H1 (cell line): ENCODE data around the gene HABP4. TPM values are rescaled to one million over a fixed set of nuclear protein-coding genes. Genes with fewer than 3 reads are reported as not detected.

Experiments used
- CTCF ChIA-PET: fragments of 300-600 bp; sonication (Branson Sonifier 250); formaldehyde crosslinking; loops from one replicate; lab custom pipeline; 2021; ENCODE audit not compliant: partially characterized antibody; lab: Charles Lee
- POLR2A ChIA-PET: fragments of 300-600 bp; sonication (Branson Sonifier 250); formaldehyde crosslinking; loops from one replicate; lab custom pipeline; 2021; ENCODE audit warnings: inconsistent platforms; ENCODE audit not compliant: partially characterized antibody; lab: Charles Lee
- DNase-seq, 2 experiments: peaks; one replicate each; pipeline versions ENCODE4 v3.0.0 to v3.0.0-alpha.2; 2010 to 2022; ENCODE audit warnings: low spot score in 2 of 2, low read depth in 1 of 2, mixed read lengths in 1 of 2
- FAIRE-seq: peaks from 2 replicates; lab custom pipeline; 2011; peaks lifted over from hg19 to GRCh38; lab: Jason Lieb, UNC
- H2AFZ ChIP-seq: 2 replicates; pipeline ENCODE4 v1.8.1; 2012; ENCODE audit warnings: low read length, inconsistent platforms
- H2AK5ac ChIP-seq: 2 replicates; pipeline ENCODE4 v1.6.1; 2013; ENCODE audit warnings: low read depth, low read length
- H2BK120ac ChIP-seq: replicated peaks from 2 replicates; pipeline ENCODE3; 2013; ENCODE audit warnings: low read depth, low read length, inconsistent platforms
- H2BK12ac ChIP-seq: 2 replicates; pipeline ENCODE4 v1.6.1; 2013; ENCODE audit warnings: low read depth, low read length
- H2BK15ac ChIP-seq: 2 replicates; pipeline ENCODE4 v1.6.1; 2013; ENCODE audit warnings: low read length
- H2BK20ac ChIP-seq: 2 replicates; pipeline ENCODE4 v1.6.1; 2013; ENCODE audit warnings: low read length
- H2BK5ac ChIP-seq: 2 replicates; pipeline ENCODE4 v1.6.1; 2013; ENCODE audit warnings: low read depth, low read length
- H3K14ac ChIP-seq: 2 replicates; pipeline ENCODE4 v1.6.1; 2013; ENCODE audit warnings: inconsistent platforms; ENCODE audit not compliant: insufficient read length
- H3K18ac ChIP-seq: 2 replicates; pipeline ENCODE4 v1.6.1; 2013; ENCODE audit warnings: low read length; ENCODE audit errors: extremely low read depth
- H3K23ac ChIP-seq: 2 replicates; pipeline ENCODE4 v1.6.1; 2013; ENCODE audit warnings: inconsistent platforms; ENCODE audit not compliant: insufficient read length
- H3K23me2 ChIP-seq: 2 replicates; pipeline ENCODE4 v1.6.1; 2013; ENCODE audit warnings: low read depth, low read length
- H3K27ac ChIP-seq: 2 replicates; pipeline ENCODE4 v1.6.1; 2011; ENCODE audit warnings: low read depth, low read length, inconsistent platforms
- H3K27me3 ChIP-seq, 4 experiments: replicated peaks in 1 of 4; 1 replicate in 1 of 4; 2 replicates in 3 of 4; pipeline versions ENCODE4 v1.6.1 to v1.8.1; 2011 to 2013; ENCODE audit warnings: low read length in 3 of 4, mild to moderate bottlenecking in 3 of 4, inconsistent platforms in 2 of 4, mixed read lengths in 2 of 4, moderate library complexity in 1 of 4; ENCODE audit not compliant: control insufficient read depth in 3 of 4, insufficient read depth in 3 of 4; ENCODE audit errors: extremely low read depth in 1 of 4
- H3K36me3 ChIP-seq, 4 experiments: 2 replicates each; pipeline versions ENCODE4 v1.6.1 to v1.8.1; 2011 to 2013; ENCODE audit warnings: mild to moderate bottlenecking in 4 of 4, low read length in 3 of 4, moderate library complexity in 2 of 4, control low read depth in 1 of 4, inconsistent platforms in 1 of 4; ENCODE audit not compliant: insufficient read depth in 4 of 4, control insufficient read depth in 2 of 4
- H3K4ac ChIP-seq: replicated peaks from 2 replicates; pipeline ENCODE3; 2013; ENCODE audit warnings: low read length, low read depth, mixed read lengths, inconsistent platforms; ENCODE audit not compliant: insufficient read length
- H3K4me1 ChIP-seq, 4 experiments: replicated peaks in 1 of 4; 1 replicate in 1 of 4; 2 replicates in 3 of 4; pipeline versions ENCODE4 v1.6.1 to v1.8.1; 2011 to 2013; ENCODE audit warnings: low read length in 3 of 4, inconsistent platforms in 2 of 4, mixed read lengths in 1 of 4; ENCODE audit not compliant: insufficient read depth in 4 of 4, control insufficient read depth in 3 of 4
- H3K4me2 ChIP-seq, 2 experiments: 2 replicates each; pipeline versions ENCODE4 v1.6.1 to v1.8.1; 2011 to 2013; ENCODE audit warnings: low read depth in 2 of 2, low read length in 2 of 2, control low read depth in 1 of 2, inconsistent platforms in 1 of 2, mild to moderate bottlenecking in 1 of 2; ENCODE audit not compliant: insufficient read depth in 1 of 2
- H3K4me3 ChIP-seq, 4 experiments: fragments of 200-600, 300-600 bp in 1 of 4; sonication (generic), shearing (Covaris generic), sonication (Bioruptor Twin) in 1 of 4; 2 replicates each; pipeline versions ENCODE4 v1.5.1 to v1.8.1; 2011 to 2016; ENCODE audit warnings: low read length in 4 of 4, low read depth in 3 of 4, control low read depth in 2 of 4, inconsistent platforms in 2 of 4, mild to moderate bottlenecking in 2 of 4, mixed read lengths in 1 of 4, moderate library complexity in 1 of 4; ENCODE audit not compliant: insufficient read depth in 2 of 4; ENCODE audit errors: extremely low read depth in 1 of 4
- H3K56ac ChIP-seq: replicated peaks from 2 replicates; pipeline ENCODE3; 2013; ENCODE audit warnings: low read depth, mild to moderate bottlenecking, mixed read lengths, low read length, inconsistent platforms; ENCODE audit not compliant: insufficient read length
- H3K79me1 ChIP-seq: 2 replicates; pipeline ENCODE4 v1.6.1; 2013; ENCODE audit warnings: low read depth, low read length, control low read depth
- H3K79me2 ChIP-seq, 2 experiments: 2 replicates each; pipeline versions ENCODE4 v1.6.1 to v1.8.1; 2012 to 2013; ENCODE audit warnings: low read length in 2 of 2, mild to moderate bottlenecking in 2 of 2, inconsistent platforms in 1 of 2; ENCODE audit not compliant: insufficient read depth in 2 of 2, control insufficient read depth in 1 of 2
- H3K9ac ChIP-seq, 4 experiments: replicated peaks in 1 of 4; 1 replicate in 1 of 4; 2 replicates in 3 of 4; pipeline versions ENCODE4 v1.6.1 to v1.8.1; 2011 to 2013; ENCODE audit warnings: low read depth in 3 of 4, low read length in 3 of 4, control low read depth in 2 of 4, mild to moderate bottlenecking in 2 of 4, moderate library complexity in 2 of 4, inconsistent platforms in 1 of 4; ENCODE audit errors: extremely low read depth in 1 of 4
- H3K9me3 ChIP-seq, 2 experiments: 2 replicates each; pipeline versions ENCODE4 v1.6.1 to v1.8.1; 2012 to 2013; ENCODE audit warnings: mild to moderate bottlenecking in 2 of 2, moderate library complexity in 2 of 2, control low read depth in 1 of 2, inconsistent platforms in 1 of 2, low read depth in 1 of 2, low read length in 1 of 2, mixed read lengths in 1 of 2; ENCODE audit not compliant: insufficient read depth in 2 of 2
- H4K20me1 ChIP-seq, 2 experiments: replicated peaks in 1 of 2; 2 replicates each; pipeline versions ENCODE3 to v1.8.1; 2011 to 2013; ENCODE audit warnings: inconsistent platforms in 2 of 2, low read length in 2 of 2, mild to moderate bottlenecking in 1 of 2; ENCODE audit not compliant: insufficient read depth in 2 of 2, control insufficient read depth in 1 of 2
- H4K5ac ChIP-seq: 2 replicates; pipeline ENCODE4 v1.6.1; 2013; ENCODE audit warnings: low read length, low read depth, mixed read lengths, inconsistent platforms; ENCODE audit not compliant: insufficient read length
- H4K8ac ChIP-seq: 2 replicates; pipeline ENCODE4 v1.8.0; 2013; ENCODE audit warnings: mild to moderate bottlenecking, moderate library complexity, low read length, inconsistent platforms; ENCODE audit not compliant: insufficient read depth; ENCODE audit errors: extremely low read depth
- H4K91ac ChIP-seq: replicated peaks from 2 replicates; pipeline ENCODE3; 2013; ENCODE audit warnings: low read length, mixed read lengths, inconsistent platforms; ENCODE audit not compliant: insufficient read length
- JUND ChIP-seq: IDR thresholded peaks from 2 replicates; pipeline ENCODE4 v1.6.1; 2011; ENCODE audit warnings: mild to moderate bottlenecking, improper control_type of control experiment, low read length
- WGBS, 2 experiments: shearing (Covaris generic) in 1 of 2; methylation state at CpG; one replicate each; pipeline versions ENCODE4 v1.1.6 to v1.1.7; 2013 to 2015; ENCODE audit warnings: low lambda C conversion rate in 2 of 2, mixed read lengths in 2 of 2, inconsistent platforms in 1 of 2, low coverage in 1 of 2, missing lambda C conversion rate in 1 of 2; ENCODE audit not compliant: insufficient replicate concordance in 2 of 2, insufficient coverage in 1 of 2, insufficient read length in 1 of 2; ENCODE audit errors: extremely low coverage in 1 of 2, missing lambda C conversion rate in 1 of 2; 5-methylcytosine and 5-hydroxymethylcytosine counted together
- polyA plus RNA-seq, 7 experiments: library from polyadenylated mRNA; depleted of rRNA in 3 of 7; stranded (reverse) in 5 of 7; unstranded in 2 of 7; fragments of >200 nt in 5 of 7; fragments of 200-250 nt in 2 of 7; gene quantifications; 1 replicate in 5 of 7; 2 replicates in 1 of 7; 4 replicates in 1 of 7; pipeline versions ENCODE4 v1.2.1 to v1.2.3, GENCODE V29; 2011 to 2013; ENCODE audit warnings: missing spikeins in 2 of 7, mixed read lengths in 2 of 7
- total RNA-seq: library from RNA; stranded (reverse); fragmentation: NEBNext Ultra II Directional; extraction: Animal tissue kit (Norgen Biotek cat#: 25700); gene quantifications from 2 replicates; pipeline ENCODE4 v1.2.1, GENCODE V29; 2021
- TF ChIP-seq, protein P1 (sequence below): IDR thresholded peaks from 2 replicates; pipeline ENCODE4 v1.6.1; 2012; ENCODE audit warnings: low read length, inconsistent platforms
- TF ChIP-seq, protein P2 (sequence below): IDR thresholded peaks from 2 replicates; pipeline ENCODE4 v1.6.1; 2012; ENCODE audit warnings: inconsistent platforms

The HABP4 gene
- total and polyA plus RNA-seq, 2 of the 8 experiments (the other 6 are each of a cell fraction or from before 2014, with no cell fraction given) = 3.3 to 11.2 TPM

DNA sequence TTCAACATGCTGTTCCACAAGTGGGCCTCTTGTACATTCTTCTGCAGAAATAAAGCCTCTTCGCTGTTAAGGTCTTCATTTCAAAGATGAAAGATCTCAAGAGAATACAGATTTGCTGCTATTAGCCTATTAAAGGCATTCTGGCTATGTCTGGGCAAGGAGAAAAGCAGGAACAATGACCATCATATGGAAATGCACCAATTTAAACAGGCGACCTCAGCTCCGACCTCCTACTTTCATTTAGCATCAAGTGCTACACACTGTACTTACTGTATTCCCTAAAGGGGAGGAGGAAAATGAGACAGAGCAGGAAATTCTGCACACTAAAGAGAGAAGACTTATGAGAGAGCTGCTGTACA is 64.8 kb downstream of the HABP4 start:
- no peak overlapping the region for H3K9ac ChIP-seq
- H2AFZ ChIP-seq = no peak overlapping the region
- no peak for TF ChIP-seq JUND
- TF ChIP-seq, protein P1, sequence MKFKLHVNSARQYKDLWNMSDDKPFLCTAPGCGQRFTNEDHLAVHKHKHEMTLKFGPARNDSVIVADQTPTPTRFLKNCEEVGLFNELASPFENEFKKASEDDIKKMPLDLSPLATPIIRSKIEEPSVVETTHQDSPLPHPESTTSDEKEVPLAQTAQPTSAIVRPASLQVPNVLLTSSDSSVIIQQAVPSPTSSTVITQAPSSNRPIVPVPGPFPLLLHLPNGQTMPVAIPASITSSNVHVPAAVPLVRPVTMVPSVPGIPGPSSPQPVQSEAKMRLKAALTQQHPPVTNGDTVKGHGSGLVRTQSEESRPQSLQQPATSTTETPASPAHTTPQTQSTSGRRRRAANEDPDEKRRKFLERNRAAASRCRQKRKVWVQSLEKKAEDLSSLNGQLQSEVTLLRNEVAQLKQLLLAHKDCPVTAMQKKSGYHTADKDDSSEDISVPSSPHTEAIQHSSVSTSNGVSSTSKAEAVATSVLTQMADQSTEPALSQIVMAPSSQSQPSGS = no peak
- TF ChIP-seq, protein P2, sequence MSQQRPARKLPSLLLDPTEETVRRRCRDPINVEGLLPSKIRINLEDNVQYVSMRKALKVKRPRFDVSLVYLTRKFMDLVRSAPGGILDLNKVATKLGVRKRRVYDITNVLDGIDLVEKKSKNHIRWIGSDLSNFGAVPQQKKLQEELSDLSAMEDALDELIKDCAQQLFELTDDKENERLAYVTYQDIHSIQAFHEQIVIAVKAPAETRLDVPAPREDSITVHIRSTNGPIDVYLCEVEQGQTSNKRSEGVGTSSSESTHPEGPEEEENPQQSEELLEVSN = no peak
- TF ChIP-seq, all 59 proteins: peak for 0
- Histone ChIP-seq H2AK5ac (no peak overlapping the region), H3K4me1 (no peaks in the 10 kb centered on the region), H3K79me2 (no peaks in the 10 kb centered on the region), H4K91ac (no peak overlapping the region), H2BK20ac (no peak overlapping the region), H3K27ac (no peak overlapping the region), H4K5ac (no peak overlapping the region), H3K18ac (no peak overlapping the region), H3K4ac (no peak overlapping the region), H2BK120ac (no peak overlapping the region), H2BK5ac (no peak overlapping the region), H2BK15ac (no peak overlapping the region), H3K9me3 (no peaks in the 10 kb centered on the region), H3K14ac (no peak overlapping the region), H3K36me3 (peaks cover 0 to 7% (median 0%) of the 10 kb centered on the region in 4 experiments; a peak in 2 of 8 replicates), H3K56ac (no peak overlapping the region), H3K27me3 (no peaks in the 10 kb centered on the region), H3K4me2 (no peak overlapping the region), H3K23ac (no peak overlapping the region), H3K79me1 (no peaks in the 10 kb centered on the region), H3K4me3 (no peak overlapping the region), H3K23me2 (no peaks in the 10 kb centered on the region), H4K20me1 (peaks cover 0 to 4% of the 10 kb centered on the region in 2 experiments), H2BK12ac (no peak overlapping the region), H4K8ac (no peak overlapping the region)
- FAIRE-seq (no peak), DNase-seq (no peak)
- CTCF ChIA-PET = interaction anchor here (0.8 kb wide), 3 partner anchors 15 to 42 kb away, joined by 3 read pairs; no protein-coding TSS in a partner anchor
- 92% methylated on average over 3 of the region's 3 CpGs; no CpG with 5 or more reads in 1 of the 2 experiments for WGBS, 2 experiments
- POLR2A ChIA-PET = no interaction called here
